ENCODE results near the gene STXBP2. TPM values are rescaled to one million over a fixed set of nuclear protein-coding genes. Genes with fewer than 3 reads are reported as not detected.

Gene STXBP2
- total RNA-seq, 2 donors from 2014 or later, result 119 to 126 TPM

DNA sequence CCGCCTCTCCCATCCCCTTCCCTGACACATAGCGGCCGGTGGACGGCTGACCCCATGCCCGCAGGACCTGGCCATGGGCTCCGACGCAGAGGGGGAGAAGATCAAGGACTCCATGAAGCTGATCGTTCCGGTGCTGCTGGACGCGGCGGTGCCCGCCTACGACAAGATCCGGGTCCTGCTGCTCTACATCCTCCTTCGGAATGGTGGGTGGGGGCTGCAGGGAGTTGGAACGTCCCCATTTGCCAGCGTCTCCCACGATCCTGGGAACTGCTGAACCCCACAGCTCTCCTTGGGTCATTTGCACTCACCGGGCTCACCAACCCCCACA is 7.6 kb downstream of the STXBP2 start:
- no peaks in the 10 kb centered on the region for H3K27me3 ChIP-seq (ENCODE audit: control insufficient read depth, insufficient read depth, low read length, poor library complexity, severe bottlenecking)

DNA sequence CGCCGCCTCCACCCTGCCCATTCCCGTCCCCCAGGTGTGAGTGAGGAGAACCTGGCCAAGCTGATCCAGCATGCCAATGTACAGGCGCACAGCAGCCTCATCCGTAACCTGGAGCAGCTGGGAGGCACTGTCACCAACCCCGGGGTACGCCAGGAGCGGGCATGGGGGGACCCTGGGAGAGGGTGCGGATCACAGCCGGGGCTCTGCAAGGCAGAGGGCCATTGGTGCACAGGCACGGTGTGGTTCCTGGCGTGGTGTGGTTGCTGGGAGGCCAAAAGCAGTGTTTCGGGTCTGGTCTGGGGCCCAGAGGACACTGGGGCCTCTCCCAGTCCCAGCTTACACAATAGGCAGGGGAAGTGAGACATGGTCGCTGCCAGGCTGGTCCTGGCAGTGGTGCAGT is 8.3 kb downstream of the STXBP2 start:
- peaks cover 8% of the 10 kb centered on the region for H3K4me1 Mint-ChIP-seq

More for the DNA sequence above, 7.6 kb downstream of the STXBP2 start:
- H3K9me3 ChIP-seq (ENCODE audit: control insufficient read depth, low read length), result no peaks in the 10 kb centered on the region
- H3K27ac ChIP-seq (ENCODE audit: low read depth, low read length), result no peak overlapping the region
- no peaks in the 10 kb centered on the region for H3K4me1 ChIP-seq (ENCODE audit: control insufficient read depth, insufficient read depth, low read length)
- TF ChIP-seq, protein P1, sequence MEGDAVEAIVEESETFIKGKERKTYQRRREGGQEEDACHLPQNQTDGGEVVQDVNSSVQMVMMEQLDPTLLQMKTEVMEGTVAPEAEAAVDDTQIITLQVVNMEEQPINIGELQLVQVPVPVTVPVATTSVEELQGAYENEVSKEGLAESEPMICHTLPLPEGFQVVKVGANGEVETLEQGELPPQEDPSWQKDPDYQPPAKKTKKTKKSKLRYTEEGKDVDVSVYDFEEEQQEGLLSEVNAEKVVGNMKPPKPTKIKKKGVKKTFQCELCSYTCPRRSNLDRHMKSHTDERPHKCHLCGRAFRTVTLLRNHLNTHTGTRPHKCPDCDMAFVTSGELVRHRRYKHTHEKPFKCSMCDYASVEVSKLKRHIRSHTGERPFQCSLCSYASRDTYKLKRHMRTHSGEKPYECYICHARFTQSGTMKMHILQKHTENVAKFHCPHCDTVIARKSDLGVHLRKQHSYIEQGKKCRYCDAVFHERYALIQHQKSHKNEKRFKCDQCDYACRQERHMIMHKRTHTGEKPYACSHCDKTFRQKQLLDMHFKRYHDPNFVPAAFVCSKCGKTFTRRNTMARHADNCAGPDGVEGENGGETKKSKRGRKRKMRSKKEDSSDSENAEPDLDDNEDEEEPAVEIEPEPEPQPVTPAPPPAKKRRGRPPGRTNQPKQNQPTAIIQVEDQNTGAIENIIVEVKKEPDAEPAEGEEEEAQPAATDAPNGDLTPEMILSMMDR (conservative IDR thresholded peaks at IDR 0.05), result no peak
- H3K4me3 ChIP-seq (ENCODE audit: low read length), result no peak overlapping the region
- H3K36me3 Mint-ChIP-seq (ENCODE audit: low read depth), result peaks cover 40% of the 10 kb centered on the region
- no peak overlapping the region for H3K4me3 Mint-ChIP-seq
- 96 to 99% methylated on average over 10 to 20 of the region's 20 CpGs for WGBS, 2 experiments (ENCODE audit: insufficient coverage in 1 of 2, insufficient read length in 1 of 2)
- no peak overlapping the region for H3K9ac ChIP-seq (ENCODE audit: extremely low read depth, low read length, poor library complexity, severe bottlenecking)
- peaks cover 15% of the 10 kb centered on the region for H3K36me3 ChIP-seq (ENCODE audit: control insufficient read depth, insufficient read depth, low read length)
- DNase-seq, result no peak
- H3K27me3 Mint-ChIP-seq (ENCODE audit: insufficient read depth), result peaks cover under 1% of the 10 kb centered on the region
- H3K27ac Mint-ChIP-seq, result no peak overlapping the region
- H3K9me3 Mint-ChIP-seq, result peaks cover 2% of the 10 kb centered on the region
- H3K4me1 Mint-ChIP-seq, result peaks cover 8% of the 10 kb centered on the region

GRCh38 chr19:7645656-7646425 is 8.9 kb downstream of the STXBP2 start:
- H3K27me3 Mint-ChIP-seq (ENCODE audit: insufficient read depth), result peaks cover 8% of the 10 kb centered on the region
- H3K9ac ChIP-seq (ENCODE audit: extremely low read depth, low read length, poor library complexity, severe bottlenecking), result no peak overlapping the region

More for the DNA sequence above, 8.3 kb downstream of the STXBP2 start:
- 90 to 96% methylated on average over 10 to 14 of the region's 14 CpGs for WGBS, 2 experiments (ENCODE audit: insufficient coverage in 1 of 2, insufficient read length in 1 of 2)
- H3K9me3 ChIP-seq (ENCODE audit: control insufficient read depth, low read length), result no peaks in the 10 kb centered on the region
- DNase-seq, result no peak
- no peak overlapping the region for H3K4me3 ChIP-seq (ENCODE audit: low read length)
- no peak overlapping the region for H3K27ac Mint-ChIP-seq
- peaks cover 9% of the 10 kb centered on the region for H3K36me3 ChIP-seq (ENCODE audit: control insufficient read depth, insufficient read depth, low read length)
- no peaks in the 10 kb centered on the region for H3K4me1 ChIP-seq (ENCODE audit: control insufficient read depth, insufficient read depth, low read length)
- TF ChIP-seq, protein P1 (conservative IDR thresholded peaks at IDR 0.05), result no peak
- no peak overlapping the region for H3K9ac ChIP-seq (ENCODE audit: extremely low read depth, low read length, poor library complexity, severe bottlenecking)
- no peak overlapping the region for H3K27ac ChIP-seq (ENCODE audit: low read depth, low read length)
- H3K27me3 ChIP-seq (ENCODE audit: control insufficient read depth, insufficient read depth, low read length, poor library complexity, severe bottlenecking), result no peaks in the 10 kb centered on the region
- H3K4me3 Mint-ChIP-seq, result no peak overlapping the region
- peaks cover 34% of the 10 kb centered on the region for H3K36me3 Mint-ChIP-seq (ENCODE audit: low read depth)
- peaks cover 5% of the 10 kb centered on the region for H3K27me3 Mint-ChIP-seq (ENCODE audit: insufficient read depth)
- peaks cover 2% of the 10 kb centered on the region for H3K9me3 Mint-ChIP-seq

More at GRCh38 chr19:7645656-7646425, 8.9 kb downstream of the STXBP2 start:
- TF ChIP-seq, protein P1 (conservative IDR thresholded peaks at IDR 0.05), result no peak
- no peaks in the 10 kb centered on the region for H3K4me1 ChIP-seq (ENCODE audit: control insufficient read depth, insufficient read depth, low read length)
- H3K36me3 Mint-ChIP-seq (ENCODE audit: low read depth), result peaks cover 30% of the 10 kb centered on the region
- WGBS, 2 experiments (ENCODE audit: insufficient coverage in 1 of 2, insufficient read length in 1 of 2), result 81 to 83% methylated on average over 11 to 20 of the region's 20 CpGs
- peaks cover 2% of the 10 kb centered on the region for H3K9me3 Mint-ChIP-seq
- no peaks in the 10 kb centered on the region for H3K9me3 ChIP-seq (ENCODE audit: control insufficient read depth, low read length)
- no peak overlapping the region for H3K4me3 Mint-ChIP-seq
- H3K27me3 ChIP-seq (ENCODE audit: control insufficient read depth, insufficient read depth, low read length, poor library complexity, severe bottlenecking), result peaks cover 3% of the 10 kb centered on the region
- H3K27ac ChIP-seq (ENCODE audit: low read depth, low read length), result no peak overlapping the region
- peaks cover 8% of the 10 kb centered on the region for H3K4me1 Mint-ChIP-seq
- H3K36me3 ChIP-seq (ENCODE audit: control insufficient read depth, insufficient read depth, low read length), result peaks cover 7% of the 10 kb centered on the region
- H3K27ac Mint-ChIP-seq, result peak overlapping the region; percentile 62
- H3K4me3 ChIP-seq (ENCODE audit: low read length), result no peak overlapping the region
- DNase-seq, result peak; percentile 64
